Stimulated activated CD8-positive, alpha-beta memory T cell treated with anti-CD3 and anti-CD28 coated beads, Interleukin-12 subunit alpha, Interleukin-12 subunit beta, amount 100 ng/mL, for 24 hours (primary cell): Measurements from ENCODE around the gene NBL1.
A peak's percentile ranks its signal among the peaks of the same experiment; 100 is the strongest.

Experiments
- DNase-seq: peaks from one replicate; pipeline ENCODE4 v3.0.0-alpha.2; 2020; ENCODE audit errors: extremely low read depth

Gene NBL1, protein sequence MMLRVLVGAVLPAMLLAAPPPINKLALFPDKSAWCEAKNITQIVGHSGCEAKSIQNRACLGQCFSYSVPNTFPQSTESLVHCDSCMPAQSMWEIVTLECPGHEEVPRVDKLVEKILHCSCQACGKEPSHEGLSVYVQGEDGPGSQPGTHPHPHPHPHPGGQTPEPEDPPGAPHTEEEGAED

DNA sequence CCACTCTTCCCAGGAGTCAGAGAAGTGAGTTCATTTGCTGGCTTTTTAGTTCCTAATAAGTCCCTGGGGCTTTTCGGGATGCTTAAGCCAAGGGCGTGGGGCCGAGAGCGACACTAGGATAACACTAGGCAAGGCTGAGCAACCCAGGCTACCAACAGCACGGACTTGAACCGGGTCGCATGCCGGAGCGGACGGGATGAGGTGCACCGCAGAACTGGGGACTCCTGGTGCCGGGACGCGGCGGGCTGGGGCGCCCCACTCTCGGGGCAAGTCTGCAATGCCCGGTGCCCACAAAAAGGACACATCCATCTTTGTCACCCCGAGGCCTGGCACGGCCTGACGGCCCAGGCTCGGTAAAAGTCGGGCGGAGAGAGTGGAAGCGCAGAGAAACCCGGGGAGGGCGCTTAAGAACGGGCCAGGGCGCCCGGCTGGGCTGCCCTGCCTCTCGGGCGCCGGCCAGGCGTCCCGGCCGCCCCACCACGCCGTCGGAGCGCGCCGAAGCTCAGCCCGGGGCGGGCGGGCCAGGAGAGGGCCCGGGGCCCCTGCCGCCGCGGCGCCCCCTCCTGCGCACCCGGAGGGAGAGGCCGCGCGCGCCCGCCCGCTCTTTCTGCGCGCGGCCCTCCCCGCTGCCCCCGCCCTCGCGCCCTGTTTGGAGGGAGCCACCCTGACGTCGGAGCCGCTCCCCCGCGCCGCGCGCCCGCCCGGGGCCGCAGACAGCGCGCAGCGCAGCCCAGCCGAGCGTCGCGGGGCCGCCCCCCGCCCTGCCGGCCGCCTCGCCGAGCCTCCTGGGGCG lies at the start of gene NBL1:
NBL1 (plus strand) TSS at position 710 of the 793 bp plus-strand sequence. CDS start 10,720 bp downstream, outside the sequence.
- peak; percentile 28 for DNase-seq

DNA sequence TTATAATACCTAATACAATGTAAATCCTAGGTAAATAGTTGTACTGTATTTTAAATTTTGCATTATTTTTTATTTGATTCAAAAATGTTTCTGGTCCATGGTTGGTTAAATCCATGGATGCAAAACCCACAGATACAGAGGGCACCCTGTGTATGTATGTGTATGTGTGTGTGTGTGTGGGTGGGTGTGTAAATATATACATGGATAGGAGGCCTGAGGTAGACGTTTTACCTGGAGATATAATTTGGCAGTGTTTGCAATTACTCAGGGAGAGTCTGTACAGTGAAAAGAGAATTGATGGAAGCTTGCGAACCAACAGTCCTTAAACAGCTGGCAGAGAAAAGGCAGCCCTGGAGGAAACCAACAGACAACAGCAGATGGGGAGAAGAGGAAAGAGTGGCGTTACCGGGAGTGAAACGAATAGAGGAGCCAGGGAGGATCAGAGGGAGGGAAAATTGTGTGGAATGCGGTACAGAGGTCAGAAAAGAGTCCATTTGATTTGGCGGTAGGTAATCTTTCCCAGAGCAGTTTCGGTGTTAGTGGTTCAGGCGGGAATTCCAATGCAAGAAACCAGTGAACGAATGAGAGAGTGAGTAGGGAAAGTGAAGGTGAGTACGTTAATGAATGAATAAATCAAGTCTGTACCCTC lies 47.9 kb upstream of the NBL1 start:
- DNase-seq = no peak

DNA sequence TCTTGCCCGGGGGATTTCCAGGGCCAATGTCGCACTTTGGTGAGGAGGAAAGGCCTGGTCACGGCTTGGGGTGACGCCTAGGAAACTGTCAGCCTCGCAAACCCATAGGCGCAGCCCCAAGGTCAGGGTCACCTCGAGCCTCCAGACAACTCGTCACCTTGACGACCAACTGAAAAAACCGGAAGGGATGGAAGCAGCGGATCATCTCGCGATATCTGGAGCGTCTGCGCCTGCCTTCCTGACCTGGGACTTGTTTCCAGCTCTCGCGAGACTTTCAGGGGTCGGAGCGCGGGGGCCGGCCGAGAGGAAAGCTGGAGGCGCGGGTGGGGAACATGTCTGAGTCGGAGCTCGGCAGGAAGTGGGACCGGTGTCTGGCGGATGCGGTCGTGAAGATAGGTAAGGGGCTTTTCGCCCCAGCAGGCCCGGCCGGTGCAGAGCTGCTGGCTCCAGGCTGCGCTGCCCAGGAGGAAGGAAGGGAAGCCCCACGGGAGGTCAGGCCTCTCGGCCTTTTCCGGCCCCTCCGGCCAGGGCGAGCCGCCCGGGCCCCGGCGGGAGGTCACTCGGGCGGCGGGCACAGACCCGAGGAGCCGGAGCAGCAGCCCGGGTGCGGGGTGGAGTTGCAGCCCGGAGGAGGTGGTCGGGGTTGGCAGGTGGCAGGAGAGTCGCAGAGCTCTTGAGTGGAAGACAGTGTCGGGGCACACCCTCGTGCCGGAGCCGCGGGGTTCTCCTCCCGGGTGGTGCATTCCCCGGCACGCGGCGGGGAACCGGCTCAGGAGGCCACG lies 47.2 kb upstream of the NBL1 start:
- DNase-seq = peak; percentile 90

DNA sequence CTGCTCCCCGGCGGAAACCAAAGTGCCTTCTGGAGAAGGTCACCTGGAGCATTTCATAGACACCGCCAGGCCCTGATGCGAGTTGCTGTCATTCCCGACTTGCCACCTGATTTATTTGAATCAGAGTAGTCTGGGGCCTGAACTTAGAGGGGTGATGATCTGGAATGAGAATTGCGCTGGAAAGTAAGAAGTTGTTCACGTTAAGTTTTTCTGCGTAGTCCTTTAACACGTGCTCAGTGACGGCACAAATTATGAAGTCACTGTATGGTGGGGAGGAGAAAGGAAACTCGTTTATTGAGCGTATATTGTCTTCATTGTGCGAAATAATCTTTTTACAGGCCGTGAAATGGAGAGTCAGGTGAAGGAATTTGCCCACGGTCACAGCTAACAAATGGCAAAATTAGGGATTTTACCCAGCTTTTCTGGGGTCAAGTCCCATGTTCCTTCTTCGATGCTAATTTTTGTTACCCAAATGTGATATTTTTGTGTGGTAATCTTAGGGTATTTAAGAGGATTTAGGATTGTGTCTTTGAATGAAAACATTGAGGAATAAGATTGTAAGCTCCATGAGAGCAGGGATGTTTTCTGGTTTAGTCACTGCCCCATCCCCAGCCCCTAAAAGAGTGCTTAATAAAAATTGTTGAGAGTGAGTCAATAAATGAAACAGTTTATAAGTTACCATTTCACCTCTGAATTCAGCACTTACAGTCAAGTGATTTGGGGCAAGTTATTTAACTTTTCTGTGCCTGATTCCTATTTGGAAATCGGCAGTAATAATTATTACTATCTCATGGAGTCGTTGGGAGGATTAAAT lies 46.4 kb upstream of the NBL1 start:
- no peak for DNase-seq

DNA sequence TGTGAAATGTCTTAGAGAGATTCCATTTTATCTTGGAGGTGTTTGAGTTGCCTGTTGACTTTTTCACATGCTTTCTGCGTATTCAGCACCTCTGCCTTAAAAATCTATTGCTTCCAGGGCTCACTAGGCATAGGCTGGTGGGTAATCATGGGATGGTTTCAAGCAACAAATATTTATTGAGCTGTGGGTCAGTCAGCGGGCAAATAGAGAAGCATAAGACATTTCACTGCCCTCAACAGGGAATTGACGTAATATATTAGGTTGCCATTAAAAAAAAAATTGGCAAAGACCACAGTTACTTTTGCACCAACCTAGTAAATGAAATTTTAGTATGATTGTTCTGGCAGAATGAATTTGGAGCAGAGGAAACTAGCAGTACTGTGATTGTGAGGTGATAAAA lies 44.3 kb upstream of the NBL1 start:
- DNase-seq = no peak

DNA sequence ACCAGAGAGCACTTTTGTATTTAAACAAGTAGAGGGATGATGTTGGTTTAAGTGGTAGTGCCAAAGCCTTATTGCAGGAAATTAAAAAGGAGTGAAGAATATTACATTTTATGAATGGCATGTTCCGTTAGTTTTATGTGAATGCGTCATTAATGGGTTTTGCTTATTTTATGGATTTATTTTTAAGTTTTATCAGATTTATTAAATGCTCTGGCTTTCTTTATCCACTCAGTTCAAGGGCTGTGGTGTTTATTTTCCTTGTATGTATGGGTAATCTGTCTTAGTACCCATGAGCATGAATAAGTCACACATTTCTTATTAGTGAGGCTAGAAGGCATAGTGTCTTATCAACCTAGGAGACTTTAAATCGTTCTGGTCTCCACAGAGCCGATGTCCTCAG lies 41.6 kb upstream of the NBL1 start:
- DNase-seq = no peak

DNA sequence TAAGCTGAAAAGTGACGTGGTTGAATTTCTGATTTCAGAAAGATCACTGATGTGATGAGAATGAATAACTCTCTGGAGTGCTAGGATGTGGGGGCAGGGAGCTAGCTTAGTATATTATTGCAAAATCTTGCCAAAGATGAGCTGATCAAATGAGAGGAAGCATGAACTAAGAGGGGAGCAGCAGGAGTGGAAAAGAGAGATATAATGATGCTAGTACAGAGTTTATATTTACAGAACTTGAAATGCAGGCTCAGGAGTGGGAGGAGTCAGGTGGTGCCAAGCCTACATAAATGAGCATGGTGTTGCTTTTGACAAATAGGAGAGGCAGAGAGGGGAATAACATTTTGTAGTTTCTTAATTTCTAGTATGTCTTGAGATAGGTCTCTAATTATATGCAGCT lies 38.1 kb upstream of the NBL1 start:
- no peak for DNase-seq

DNA sequence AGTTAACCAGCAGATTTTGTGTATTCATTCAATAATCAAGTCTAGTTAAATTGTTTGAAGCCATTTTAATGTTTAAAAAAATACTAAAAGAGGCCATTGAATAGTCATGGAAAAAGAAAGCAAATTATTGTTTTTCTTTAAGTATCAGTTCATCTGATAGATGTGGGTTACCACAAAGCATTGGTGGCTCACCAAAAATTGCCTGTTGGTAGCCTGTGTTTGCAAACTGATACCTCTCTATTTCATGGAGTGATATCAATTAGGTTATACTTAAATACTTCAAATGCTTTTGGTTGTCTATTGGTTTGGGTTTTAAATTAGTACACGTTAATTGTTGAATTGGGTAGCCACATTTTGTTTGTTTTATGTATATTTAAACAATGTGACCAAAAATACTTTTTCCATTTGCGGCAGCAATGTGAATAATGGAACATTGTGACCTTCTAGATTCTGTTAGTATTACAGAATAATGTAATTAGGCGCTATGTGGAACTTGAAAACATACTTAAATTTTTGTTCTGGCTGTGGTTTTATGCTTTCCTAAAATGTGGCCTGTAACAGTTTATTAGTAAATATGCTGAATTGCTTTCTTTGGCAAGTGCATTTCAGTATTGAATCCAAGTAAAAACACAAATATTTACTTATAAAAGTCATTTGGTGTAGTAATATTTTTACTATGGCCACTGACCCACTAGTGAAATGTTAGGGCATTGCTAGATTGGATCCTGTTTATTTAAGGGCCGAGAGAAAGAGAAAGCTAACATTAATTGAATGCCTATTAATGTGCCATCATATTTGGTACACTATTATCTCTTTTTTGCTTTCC lies 37.1 kb upstream of the NBL1 start:
- DNase-seq = no peak

DNA sequence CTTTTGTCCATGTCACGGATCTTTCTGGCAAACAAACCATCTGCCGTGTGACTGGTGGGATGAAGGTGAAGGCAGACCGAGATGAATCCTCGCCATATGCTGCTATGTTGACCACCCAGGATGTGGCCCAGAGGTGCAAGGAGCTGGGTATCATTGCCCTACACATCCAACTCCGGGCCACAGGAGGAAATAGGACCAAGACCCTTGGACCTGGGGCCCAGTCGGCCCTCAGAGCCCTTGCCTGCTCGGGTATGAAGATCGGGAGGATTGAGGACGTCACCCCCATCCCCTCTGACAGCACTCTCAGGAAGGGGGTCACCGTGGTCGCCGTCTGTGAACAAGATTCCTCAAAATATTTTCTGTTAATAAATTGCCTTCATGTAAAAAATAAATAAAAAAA lies 35.9 kb upstream of the NBL1 start:
- DNase-seq = no peak

DNA sequence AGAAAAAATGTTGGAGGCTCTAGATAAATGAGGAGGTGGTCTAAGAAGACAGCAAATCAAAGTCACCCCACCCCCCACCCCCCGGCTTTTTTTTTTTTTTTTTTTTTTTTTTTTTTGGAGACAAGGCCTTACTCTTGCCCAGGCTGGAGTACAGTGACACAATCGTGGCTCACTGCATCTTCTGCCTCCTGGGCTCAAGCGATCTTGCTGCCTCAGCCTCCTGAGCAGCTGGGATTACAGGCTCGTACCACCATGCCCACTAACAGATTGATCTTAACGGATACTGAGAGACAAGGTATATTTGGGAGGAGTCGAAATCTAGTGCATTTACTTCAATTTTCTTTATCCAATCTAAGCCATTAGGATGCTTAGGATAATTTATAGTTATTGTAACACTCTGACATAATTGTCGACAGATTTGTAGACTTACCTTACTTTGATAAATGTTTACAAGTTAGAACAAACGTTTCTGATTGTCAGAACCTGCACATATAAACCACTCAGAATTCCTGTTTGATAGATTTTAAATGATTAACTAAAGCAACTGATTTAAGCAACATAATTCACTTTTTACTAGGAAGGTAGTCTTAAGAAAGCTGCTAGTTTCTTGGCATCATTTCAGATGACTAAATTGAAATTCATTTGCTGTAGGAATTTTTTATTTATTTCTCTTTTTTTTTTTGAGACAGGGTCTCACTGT lies 33.7 kb upstream of the NBL1 start:
- DNase-seq = no peak

DNA sequence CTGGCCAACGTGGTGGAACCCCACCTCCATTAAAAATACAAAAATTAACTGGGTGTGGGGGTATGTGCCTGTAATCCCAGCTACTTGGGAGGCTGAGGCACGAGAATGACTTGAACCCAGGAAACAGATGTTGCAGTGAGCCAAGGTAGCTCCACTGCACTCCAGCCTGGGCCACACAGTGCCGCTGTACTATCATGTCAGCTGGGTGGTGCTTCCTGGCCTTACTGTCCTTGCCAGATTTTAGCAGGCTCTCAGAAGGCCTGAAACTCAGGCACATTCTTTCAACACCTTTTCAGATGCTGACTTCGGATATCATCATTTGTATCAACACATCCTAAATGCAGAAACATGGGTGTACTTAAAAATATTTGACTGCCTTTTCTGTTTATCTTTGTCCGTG lies 31.6 kb upstream of the NBL1 start:
- no peak for DNase-seq

DNA sequence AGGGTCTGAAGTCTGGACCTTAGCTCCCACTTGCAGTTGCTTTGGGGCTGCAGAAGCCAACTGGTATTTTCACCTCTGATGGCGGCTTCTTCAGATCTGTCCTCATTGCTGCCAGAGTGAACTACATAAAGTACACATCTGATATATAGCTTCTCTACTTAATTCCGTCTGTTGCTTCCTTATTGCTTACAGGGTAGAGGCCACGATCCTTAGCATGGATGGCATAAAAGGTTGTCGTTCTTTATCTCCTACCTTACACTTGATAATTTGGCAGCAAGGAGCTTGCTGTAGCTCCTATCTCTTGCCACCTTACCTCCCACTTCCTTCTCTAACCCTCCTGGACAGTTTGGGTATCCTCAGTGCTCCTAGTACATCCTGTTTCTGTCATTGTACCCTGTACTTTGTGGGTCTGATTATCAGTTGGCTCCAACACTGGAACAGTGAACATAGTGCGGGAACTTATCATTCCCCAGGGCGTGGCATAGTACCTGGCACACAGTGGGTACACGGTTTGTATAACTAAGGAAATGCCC lies 30.9 kb upstream of the NBL1 start:
- DNase-seq = no peak

DNA sequence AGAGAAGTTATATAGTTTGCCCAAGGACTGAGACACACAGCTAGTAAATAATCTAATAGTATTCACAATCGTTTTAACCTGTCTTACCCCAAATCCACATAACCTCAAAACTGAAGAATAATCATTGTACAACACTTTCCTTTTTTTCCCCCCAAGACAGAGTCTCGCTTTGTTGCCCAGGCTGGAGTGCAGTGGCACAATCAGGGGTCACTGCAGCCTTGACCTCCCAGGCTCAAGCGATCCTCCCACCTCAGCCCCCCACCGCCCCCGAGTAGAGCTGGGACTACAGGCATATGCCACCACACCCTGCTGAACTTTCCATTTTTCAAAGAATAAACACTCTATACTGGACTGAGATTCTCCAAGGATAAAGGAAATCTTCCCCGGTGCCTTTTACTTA lies 28.7 kb upstream of the NBL1 start:
- DNase-seq = no peak

DNA sequence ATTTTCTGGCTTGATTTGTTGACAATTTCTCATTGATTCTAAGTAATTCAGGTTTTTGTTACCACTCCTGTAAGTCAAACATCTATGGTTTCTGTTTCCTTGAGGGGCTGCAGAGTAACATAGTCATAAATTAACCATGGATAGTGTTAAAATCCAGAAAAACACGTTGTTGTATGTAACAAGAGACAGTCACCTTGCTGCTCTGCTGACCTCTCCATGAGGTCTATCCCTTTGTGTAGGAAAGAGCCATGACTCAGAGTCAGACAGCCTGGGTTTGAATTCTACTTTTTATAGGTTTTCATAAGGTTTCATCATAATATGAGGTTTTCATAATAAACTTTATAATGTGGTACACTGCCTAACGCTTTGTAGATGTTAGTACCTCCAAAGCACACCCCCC lies 27.6 kb upstream of the NBL1 start:
- DNase-seq = no peak

DNA sequence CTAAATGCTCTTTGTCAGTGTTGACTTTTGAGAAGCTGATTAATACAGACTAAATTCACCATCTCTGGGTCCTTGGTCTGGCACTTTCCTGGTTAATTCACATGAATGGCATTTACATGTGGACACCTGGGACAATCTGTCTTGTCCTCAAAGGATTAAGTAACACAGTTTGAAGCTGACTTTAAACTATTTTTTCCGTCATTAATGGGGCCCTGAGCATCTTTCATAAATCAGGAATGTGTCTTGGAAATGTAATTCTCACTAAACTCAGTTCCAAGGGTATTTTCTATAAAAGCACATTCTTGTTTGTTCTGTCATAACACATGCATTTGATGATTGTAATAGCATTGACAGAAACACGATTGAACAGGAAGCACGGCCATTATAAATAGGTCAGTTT lies 26.7 kb upstream of the NBL1 start:
- no peak for DNase-seq

DNA sequence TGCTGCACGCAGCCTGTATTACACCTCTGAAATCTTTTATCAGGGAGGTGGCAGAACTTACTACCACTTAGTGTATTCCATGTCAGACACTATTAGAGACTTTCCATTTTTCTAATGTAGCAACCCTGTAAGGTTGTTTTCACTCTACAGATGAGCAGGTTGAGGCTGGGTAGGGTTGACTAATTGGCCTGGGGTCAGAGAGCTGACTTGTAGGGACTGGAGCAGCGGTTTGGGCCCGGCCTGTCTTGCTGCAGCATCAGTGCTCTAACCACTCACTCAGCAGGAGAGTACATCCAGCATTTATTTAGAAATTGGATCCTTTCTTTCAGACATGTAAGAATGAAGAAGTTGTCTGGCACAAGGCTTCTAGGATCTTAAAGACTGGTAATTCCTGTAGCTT lies 25.7 kb upstream of the NBL1 start:
- DNase-seq = no peak

DNA sequence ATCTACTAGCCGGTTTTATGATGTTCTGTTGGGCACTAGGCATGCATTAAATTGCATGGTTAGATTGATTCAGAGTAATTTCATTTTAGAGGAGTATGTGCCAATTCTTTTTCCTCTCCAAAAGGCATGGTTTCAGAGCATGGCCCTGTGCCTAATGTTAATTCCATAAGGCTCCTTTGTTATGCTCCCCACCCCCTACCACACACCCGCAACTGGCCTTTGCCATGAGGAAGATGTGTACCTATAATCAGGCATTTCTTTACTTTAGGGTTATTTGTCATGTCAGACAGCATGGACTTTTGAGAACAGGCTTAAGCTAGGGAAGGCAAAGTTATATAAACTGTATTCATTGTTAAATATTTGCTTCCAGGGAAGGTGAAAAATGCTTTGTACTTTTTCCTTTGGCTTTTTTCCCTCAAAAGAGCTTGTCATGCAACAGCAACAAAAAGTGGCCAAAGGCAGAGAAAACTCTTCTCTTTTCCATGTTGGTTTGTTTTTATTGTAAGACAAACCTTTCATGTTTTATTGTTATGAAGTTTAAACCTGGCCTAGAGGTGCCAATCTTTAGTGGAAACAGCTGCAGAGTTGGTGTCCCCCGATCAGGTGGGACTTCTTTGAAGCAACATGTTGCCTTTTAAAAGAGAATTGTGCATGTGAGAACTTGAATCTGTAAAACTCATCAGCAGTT lies 24.3 kb upstream of the NBL1 start:
- DNase-seq = no peak

DNA sequence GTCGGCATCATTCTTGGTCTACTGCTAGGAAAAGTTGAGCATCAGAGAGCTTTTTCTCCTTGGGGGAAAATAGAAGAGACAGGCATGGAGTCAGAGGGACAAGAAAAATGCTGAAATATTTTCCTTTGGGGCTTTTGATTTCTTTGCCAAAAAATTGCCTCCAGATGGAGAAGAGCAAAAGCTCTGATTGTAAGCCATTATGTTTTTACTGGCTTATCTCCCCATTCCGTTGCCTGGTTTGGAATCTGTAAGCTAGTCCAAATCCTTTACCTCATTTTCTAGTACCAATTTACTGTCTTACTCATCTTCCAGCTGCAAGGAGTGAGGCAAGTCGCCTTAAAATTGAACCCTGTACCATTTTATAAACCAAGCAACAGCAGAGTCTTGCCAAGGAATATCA lies 23.3 kb upstream of the NBL1 start:
- no peak for DNase-seq

DNA sequence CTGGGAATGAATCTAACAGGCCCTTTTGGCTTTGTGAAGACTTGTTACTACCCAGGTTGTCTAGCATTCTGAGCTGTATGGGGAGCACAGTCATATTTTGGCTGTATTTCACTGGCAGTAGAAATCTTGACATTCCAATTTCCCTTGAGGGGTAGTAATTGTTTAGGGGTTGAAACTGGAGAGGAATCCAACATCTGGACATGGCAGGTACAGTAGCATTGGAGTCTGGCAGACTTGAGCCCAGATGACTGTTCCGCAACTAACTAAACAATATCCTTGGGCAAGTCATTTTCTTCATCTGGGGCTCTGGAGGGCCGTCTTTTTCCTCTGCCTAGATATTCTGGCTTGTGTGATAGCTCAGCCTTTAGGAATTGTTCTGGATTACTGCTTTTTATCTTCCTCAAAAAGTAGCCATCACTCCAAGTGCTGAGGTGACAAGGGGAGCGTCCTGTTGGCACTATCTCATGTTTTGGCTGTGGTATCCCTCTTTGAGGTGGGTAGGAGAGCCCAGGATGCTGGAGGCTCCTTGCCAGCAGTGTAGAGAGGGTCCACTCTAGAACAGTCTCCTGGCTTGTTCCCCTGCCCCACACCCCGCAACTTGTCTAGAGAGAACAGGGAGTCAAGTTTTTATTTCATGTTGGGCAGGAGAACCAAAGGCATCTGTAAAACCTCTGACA lies 22.7 kb upstream of the NBL1 start:
- no peak for DNase-seq
